Measurements from ENCODE around the gene SLC2A4. TPM values are rescaled to one million over a fixed set of nuclear protein-coding genes. Genes with fewer than 3 reads are reported as not detected.

Gene SLC2A4
- total RNA-seq, 5 donors from 2014 or later (not counting 1 experiment from before 2014, with no cell fraction given) = 0.06 TPM; not detected in 4

- Histone ChIP-seq H3K36me3 (ENCODE audit: control insufficient read depth in 2 of 2, extremely low read depth in 1 of 2, insufficient read depth in 1 of 2, low read length in 1 of 2) (peaks cover 13 to 37% of the 10 kb centered on the region in 2 donors), H3K9me3 (no peaks in the 10 kb centered on the region), H3K27me3 (replicated peaks in 1 of 2; ENCODE audit: control insufficient read depth in 2 of 2, extremely low read depth in 1 of 2, insufficient read depth in 2 of 2, low read length in 1 of 2) (no peaks in the 10 kb centered on the region), H3K4me3 (ENCODE audit: control insufficient read depth in 1 of 2, extremely low read depth in 1 of 2, low read length in 1 of 2) (no peak overlapping the region), H3K4me1 (ENCODE audit: control insufficient read depth in 1 of 2, extremely low read depth in 1 of 2, insufficient read depth in 2 of 2, low read length in 2 of 2) (peaks cover 11 to 50% of the 10 kb centered on the region in 2 experiments), H3K27ac (ENCODE audit: low read length) (peak overlapping the region; percentile 16)
- CTCF ChIA-PET = interaction anchor here in 1 of 2 donors (1.0 kb wide), 1 partner anchor 8 kb away, joined by 3 read pairs; the partner anchor contains the start of gene ACAP1
- Mint-ChIP-seq H3K9me3 (no peaks in the 10 kb centered on the region), H3K27ac (peak overlapping the region; percentile 85 to 86), H3K36me3 (peaks cover 2% of the 10 kb centered on the region), H3K4me1 (peaks cover 34 to 47% (median 42%) of the 10 kb centered on the region in 3 donors), H3K27me3 (no peaks in the 10 kb centered on the region), H3K4me3 (peak overlapping the region; percentile 83 to 95 (median 94))
- ATAC-seq (replicated peaks in 1 of 4) (no peak), DNase-seq (no peak)
- POLR2A ChIA-PET = interaction anchor here in 1 of 2 donors (0.6 kb wide), 1 partner anchor 9 kb away, joined by 3 read pairs; no protein-coding TSS in a partner anchor
- 100% methylated on average over 1 of the region's 1 CpG for WGBS (ENCODE audit: insufficient coverage)
Measured at GRCh38 chr17:7328009-7328408, 46.5 kb downstream of the SLC2A4 start.

GRCh38 chr17:7328840-7329373 lies 47.4 kb downstream of the SLC2A4 start, which contains the start of gene NEURL4:
Gene NEURL4 (minus strand): TSS chr17:7329335. CDS start chr17:7329312, 23 bp downstream.
- peak within 1 kb of the TSS; percentile 92 to 99 for H3K4me3 ChIP-seq (ENCODE audit: control insufficient read depth in 1 of 2, extremely low read depth in 1 of 2, low read length in 1 of 2)
- peaks cover 11 to 56% of the 10 kb centered on the region in 2 experiments for H3K4me1 ChIP-seq (ENCODE audit: control insufficient read depth in 1 of 2, extremely low read depth in 1 of 2, insufficient read depth in 2 of 2, low read length in 2 of 2)
- WGBS (ENCODE audit: insufficient coverage) = under 1% methylated on average over 42 of the region's 50 CpGs
- peak within 1 kb of the TSS; percentile 94 to 95 (median 94) for H3K4me3 Mint-ChIP-seq
- H3K4me1 Mint-ChIP-seq = peaks cover 42 to 51% (median 47%) of the 10 kb centered on the region in 3 donors
- H3K27ac Mint-ChIP-seq = peak within 1 kb of the TSS; percentile 98
- peaks cover 9 to 28% of the 10 kb centered on the region in 2 donors for H3K36me3 ChIP-seq (ENCODE audit: control insufficient read depth in 2 of 2, extremely low read depth in 1 of 2, insufficient read depth in 1 of 2, low read length in 1 of 2)
- peak within 1 kb of the TSS; percentile 90 for H3K27ac ChIP-seq (ENCODE audit: low read length)
- ChIA-PET POLR2A (interaction anchor here (0.6 to 1.3 kb wide), 2 partner anchors 8 to 254 kb away, joined by 3 to 5 read pairs; partner anchors contain the start of gene MPDU1 (in 1 of the 2)), CTCF (interaction anchor here (0.9 to 1.6 kb wide), 7 partner anchors 8 to 358 kb away, joined by 3 to 8 read pairs (median 6); partner anchors contain the start of genes ACAP1 (in 1 of the 2), GPS2 (in 1 of the 2), TMEM102 (in 1 of the 2) and TP53 (in 1 of the 2))
- peak; percentile 65 to 73 (median 68) for ATAC-seq (replicated peaks in 1 of 4)
- DNase-seq = peak in 6 of 35 experiments; percentile 14 to 56 (median 22)
- no peaks in the 10 kb centered on the region for H3K27me3 ChIP-seq (replicated peaks in 1 of 2; ENCODE audit: control insufficient read depth in 2 of 2, extremely low read depth in 1 of 2, insufficient read depth in 2 of 2, low read length in 1 of 2)
- peaks cover 2% of the 10 kb centered on the region for H3K36me3 Mint-ChIP-seq
- no peaks in the 10 kb centered on the region for H3K9me3 Mint-ChIP-seq
- no peaks in the 10 kb centered on the region for H3K9me3 ChIP-seq
- no peaks in the 10 kb centered on the region for H3K27me3 Mint-ChIP-seq

GRCh38 chr17:7329374-7329996 lies 48.0 kb downstream of the SLC2A4 start:
- Mint-ChIP-seq H3K4me1 (peaks cover 44 to 48% (median 45%) of the 10 kb centered on the region in 3 donors), H3K9me3 (no peaks in the 10 kb centered on the region), H3K27me3 (no peaks in the 10 kb centered on the region), H3K4me3 (peak overlapping the region; percentile 94 to 95 (median 94)), H3K36me3 (peaks cover 2% of the 10 kb centered on the region), H3K27ac (peak overlapping the region; percentile 98)
- Histone ChIP-seq H3K4me3 (ENCODE audit: control insufficient read depth in 1 of 2, extremely low read depth in 1 of 2, low read length in 1 of 2) (peak overlapping the region; percentile 92 to 99), H3K36me3 (ENCODE audit: control insufficient read depth in 2 of 2, extremely low read depth in 1 of 2, insufficient read depth in 1 of 2, low read length in 1 of 2) (peaks cover 9 to 23% of the 10 kb centered on the region in 2 donors), H3K27ac (ENCODE audit: low read length) (peak overlapping the region; percentile 90), H3K9me3 (no peaks in the 10 kb centered on the region), H3K4me1 (ENCODE audit: control insufficient read depth in 1 of 2, extremely low read depth in 1 of 2, insufficient read depth in 2 of 2, low read length in 2 of 2) (peaks cover 11 to 56% of the 10 kb centered on the region in 2 experiments), H3K27me3 (replicated peaks in 1 of 2; ENCODE audit: control insufficient read depth in 2 of 2, extremely low read depth in 1 of 2, insufficient read depth in 2 of 2, low read length in 1 of 2) (no peaks in the 10 kb centered on the region)
- WGBS (ENCODE audit: insufficient coverage) = 0% methylated on average over 38 of the region's 43 CpGs
- ChIA-PET CTCF (interaction anchor here in 1 of 2 donors (0.5 to 1.6 kb wide), 15 partner anchors 9 to 357 kb away, joined by 3 to 8 read pairs (median 3); partner anchors contain the start of genes GABARAP, GPS2, POLR2A and TMEM102), POLR2A (interaction anchor here (0.5 to 1.3 kb wide), 8 partner anchors 13 to 275 kb away, joined by 3 to 7 read pairs (median 4); partner anchors contain the start of genes MPDU1 (in 1 of the 2) and TMEM102 (in 1 of the 2))
- DNase-seq = peak; percentile 91 to 99 (median 96)
- peak; percentile 66 to 80 (median 71) for ATAC-seq (replicated peaks in 1 of 4)

- Mint-ChIP-seq H3K9me3 (no peaks in the 10 kb centered on the region), H3K36me3 (no peaks in the 10 kb centered on the region), H3K4me1 (peaks cover 42 to 54% (median 51%) of the 10 kb centered on the region in 3 donors), H3K27ac (peak overlapping the region; percentile 98), H3K27me3 (no peaks in the 10 kb centered on the region), H3K4me3 (peak overlapping the region; percentile 94 to 95 (median 94))
- CTCF ChIA-PET = interaction anchor here in 1 of 2 donors (0.6 to 1.6 kb wide), 14 partner anchors 9 to 357 kb away, joined by 3 to 8 read pairs (median 4); partner anchors contain the start of genes GABARAP, GPS2, POLR2A and TMEM102
- POLR2A ChIA-PET = interaction anchor here (0.5 to 1.3 kb wide), 8 partner anchors 13 to 274 kb away, joined by 3 to 7 read pairs (median 4); partner anchors contain the start of genes MPDU1 (in 1 of the 2) and TMEM102 (in 1 of the 2)
- H3K36me3 ChIP-seq (ENCODE audit: control insufficient read depth in 2 of 2, extremely low read depth in 1 of 2, insufficient read depth in 1 of 2, low read length in 1 of 2) = peaks cover 5 to 20% of the 10 kb centered on the region in 2 donors
- 3% methylated on average over 28 of the region's 34 CpGs for WGBS (ENCODE audit: insufficient coverage)
- peak overlapping the region; percentile 92 to 99 for H3K4me3 ChIP-seq (ENCODE audit: control insufficient read depth in 1 of 2, extremely low read depth in 1 of 2, low read length in 1 of 2)
- peak; percentile 57 to 85 (median 73) for DNase-seq
- peak; percentile 66 to 77 (median 70) for ATAC-seq (replicated peaks in 1 of 4)
- H3K4me1 ChIP-seq (ENCODE audit: control insufficient read depth in 1 of 2, extremely low read depth in 1 of 2, insufficient read depth in 2 of 2, low read length in 2 of 2) = peaks cover 11 to 60% of the 10 kb centered on the region in 2 experiments
- H3K27me3 ChIP-seq (replicated peaks in 1 of 2; ENCODE audit: control insufficient read depth in 2 of 2, extremely low read depth in 1 of 2, insufficient read depth in 2 of 2, low read length in 1 of 2) = no peaks in the 10 kb centered on the region
- H3K27ac ChIP-seq (ENCODE audit: low read length) = peak overlapping the region; percentile 90
- H3K9me3 ChIP-seq = no peaks in the 10 kb centered on the region
Measured at GRCh38 chr17:7329997-7330637, 48.6 kb downstream of the SLC2A4 start.

- Mint-ChIP-seq H3K36me3 (no peaks in the 10 kb centered on the region), H3K27me3 (no peaks in the 10 kb centered on the region), H3K9me3 (no peaks in the 10 kb centered on the region), H3K4me3 (peak overlapping the region; percentile 94 to 95 (median 94)), H3K27ac (peak overlapping the region; percentile 63 to 98), H3K4me1 (peaks cover 47 to 59% (median 56%) of the 10 kb centered on the region in 3 donors)
- ChIA-PET CTCF (no interaction called here), POLR2A (interaction anchor here in 1 of 2 donors (1.1 kb wide), 1 partner anchor 20 kb away, joined by 3 read pairs; no protein-coding TSS in a partner anchor)
- H3K27me3 ChIP-seq (replicated peaks in 1 of 2; ENCODE audit: control insufficient read depth in 2 of 2, extremely low read depth in 1 of 2, insufficient read depth in 2 of 2, low read length in 1 of 2) = no peaks in the 10 kb centered on the region
- no peaks in the 10 kb centered on the region for H3K9me3 ChIP-seq
- H3K27ac ChIP-seq (ENCODE audit: low read length) = peak overlapping the region; percentile 90
- DNase-seq (no peak), ATAC-seq (replicated peaks in 1 of 4) (no peak)
- peaks cover 5 to 15% of the 10 kb centered on the region in 2 donors for H3K36me3 ChIP-seq (ENCODE audit: control insufficient read depth in 2 of 2, extremely low read depth in 1 of 2, insufficient read depth in 1 of 2, low read length in 1 of 2)
- 79% methylated on average over 11 of the region's 13 CpGs for WGBS (ENCODE audit: insufficient coverage)
- H3K4me3 ChIP-seq (ENCODE audit: control insufficient read depth in 1 of 2, extremely low read depth in 1 of 2, low read length in 1 of 2) = peak overlapping the region; percentile 36 to 99
- peaks cover 14 to 65% of the 10 kb centered on the region in 2 experiments for H3K4me1 ChIP-seq (ENCODE audit: control insufficient read depth in 1 of 2, extremely low read depth in 1 of 2, insufficient read depth in 2 of 2, low read length in 2 of 2)
Measured at GRCh38 chr17:7330638-7331015, 49.1 kb downstream of the SLC2A4 start.

Measured in T-cell (primary cell).